GM20431 (cell line): ENCODE results near the gene GNPTG.

Experiments used
- in situ Hi-C: fragments of 300-500 bp; cut with MseI, MboI; formaldehyde crosslinking; loops from one replicate; pipeline ENCODE4 v1.15.0; 2020; ENCODE audit warnings: low sequenced_read_pairs; ENCODE audit not compliant: unreplicated experiment

GNPTG gene

DNA sequence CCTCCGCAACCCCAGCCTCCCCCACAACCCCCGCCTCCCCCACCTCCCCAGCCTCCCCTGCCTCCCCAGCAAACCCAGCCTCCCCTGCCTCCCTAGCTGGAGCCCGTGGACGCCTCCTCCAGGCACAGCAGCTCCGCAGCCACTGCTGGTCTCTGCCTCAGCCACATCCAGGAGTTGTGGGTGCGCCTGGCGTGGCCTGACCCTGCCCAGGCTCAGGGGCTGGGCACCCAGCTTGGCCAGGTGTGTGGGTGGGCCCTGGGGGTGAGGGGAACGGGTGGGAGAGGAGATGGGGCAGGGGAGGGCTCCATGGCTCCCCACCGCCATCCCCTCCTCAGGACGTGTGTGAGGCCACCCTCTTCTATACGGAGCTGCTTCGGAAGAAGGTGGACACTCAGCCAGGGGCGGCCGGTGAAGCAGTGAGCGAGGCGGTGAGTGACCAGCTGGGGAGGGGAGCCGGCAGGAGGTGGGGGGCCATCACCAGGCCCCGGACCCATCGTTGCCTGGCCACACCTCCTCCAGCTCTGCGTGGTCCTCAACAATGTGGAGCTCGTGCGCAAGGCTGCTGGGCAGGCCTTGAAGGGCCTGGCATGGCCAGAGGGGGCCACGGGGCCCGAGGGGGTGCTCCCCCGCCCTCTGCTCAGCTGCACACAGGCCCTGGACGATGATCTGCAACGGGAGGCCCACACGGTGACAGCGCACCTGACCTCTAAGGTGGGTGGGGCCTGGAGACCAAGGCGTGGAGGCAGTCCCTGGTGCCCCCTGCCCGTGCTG lies 5.9 kb upstream of the GNPTG start:
- in situ Hi-C loops = no loop called here

DNA sequence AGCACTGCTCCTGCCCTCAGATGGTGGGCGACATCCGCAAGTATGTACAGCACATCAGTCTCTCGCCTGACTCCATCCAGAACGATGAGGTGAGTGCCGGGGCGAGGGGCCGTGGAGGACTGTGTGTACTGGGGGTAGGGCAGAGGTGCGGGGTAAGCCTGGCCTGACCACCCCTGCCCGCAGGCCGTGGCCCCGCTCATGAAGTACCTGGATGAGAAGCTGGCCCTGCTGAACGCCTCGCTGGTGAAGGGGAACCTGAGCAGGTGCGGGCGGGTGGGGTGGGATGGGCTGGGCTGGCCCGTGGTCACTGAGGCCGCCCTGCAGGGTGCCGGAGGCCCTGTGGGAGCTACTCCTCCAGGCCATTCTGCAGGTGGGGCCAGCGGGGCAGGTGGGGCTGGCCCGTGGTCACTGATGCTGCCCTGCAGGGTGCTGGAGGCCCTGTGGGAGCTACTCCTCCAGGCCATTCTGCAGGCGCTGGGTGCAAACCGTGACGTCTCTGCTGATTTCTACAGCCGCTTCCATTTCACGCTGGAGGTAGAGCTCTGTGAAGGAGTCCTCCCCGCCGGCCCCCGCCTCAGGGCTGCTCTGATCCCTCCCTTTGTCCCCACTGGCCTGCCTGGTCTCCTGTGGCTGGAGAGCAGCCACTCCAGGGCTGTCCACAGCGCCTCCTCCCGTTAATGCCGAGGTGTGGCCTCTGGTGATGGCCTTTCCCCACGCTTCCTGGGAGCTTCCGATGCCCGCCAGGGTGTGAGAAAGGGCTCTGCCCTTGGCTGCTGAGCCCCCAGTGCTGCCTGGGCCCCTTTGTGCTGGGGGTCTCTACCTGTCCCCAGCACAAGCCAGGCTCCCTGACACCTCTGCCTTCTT lies 5.1 kb upstream of the GNPTG start:
- in situ Hi-C loops = no loop called here

DNA sequence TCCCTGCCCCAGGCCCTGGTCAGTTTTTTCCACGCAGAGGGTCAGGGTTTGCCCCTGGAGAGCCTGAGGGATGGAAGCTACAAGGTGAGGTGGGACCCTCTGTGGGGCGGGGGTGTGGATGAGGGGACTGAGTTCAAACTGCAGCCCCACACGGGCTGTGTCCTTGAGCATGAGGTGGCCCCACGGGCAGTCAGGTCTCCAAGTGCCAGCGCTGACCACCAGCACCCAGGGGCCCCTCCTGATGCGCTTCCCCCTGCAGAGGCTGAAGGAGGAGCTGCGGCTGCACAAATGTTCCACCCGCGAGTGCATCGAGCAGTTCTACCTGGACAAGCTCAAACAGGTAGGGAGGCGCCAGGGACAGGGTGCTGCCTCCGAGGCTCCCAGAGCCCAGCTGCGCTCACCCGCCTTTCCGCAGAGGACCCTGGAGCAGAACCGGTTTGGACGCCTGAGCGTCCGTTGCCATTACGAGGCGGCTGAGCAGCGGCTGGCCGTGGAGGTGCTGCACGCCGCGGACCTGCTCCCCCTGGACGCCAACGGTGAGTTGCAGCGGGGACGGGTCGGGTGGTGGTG lies 4.4 kb upstream of the GNPTG start:
- in situ Hi-C loops = no loop called here

DNA sequence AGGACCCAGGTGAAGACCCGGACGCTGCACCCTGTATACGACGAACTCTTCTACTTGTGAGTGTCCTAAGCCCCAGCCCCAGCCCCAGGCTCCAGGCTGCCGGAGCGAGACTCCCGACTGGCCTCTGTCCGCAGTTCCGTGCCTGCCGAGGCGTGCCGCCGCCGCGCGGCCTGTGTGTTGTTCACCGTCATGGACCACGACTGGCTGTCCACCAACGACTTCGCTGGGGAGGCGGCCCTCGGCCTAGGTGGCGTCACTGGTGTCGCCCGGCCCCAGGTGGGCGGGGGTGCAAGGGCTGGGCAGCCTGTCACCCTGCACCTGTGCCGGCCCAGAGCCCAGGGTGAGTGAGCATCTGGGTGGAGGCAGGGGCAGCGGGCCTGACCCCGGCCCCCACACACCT lies 3.8 kb upstream of the GNPTG start:
- in situ Hi-C loops = no loop called here

DNA sequence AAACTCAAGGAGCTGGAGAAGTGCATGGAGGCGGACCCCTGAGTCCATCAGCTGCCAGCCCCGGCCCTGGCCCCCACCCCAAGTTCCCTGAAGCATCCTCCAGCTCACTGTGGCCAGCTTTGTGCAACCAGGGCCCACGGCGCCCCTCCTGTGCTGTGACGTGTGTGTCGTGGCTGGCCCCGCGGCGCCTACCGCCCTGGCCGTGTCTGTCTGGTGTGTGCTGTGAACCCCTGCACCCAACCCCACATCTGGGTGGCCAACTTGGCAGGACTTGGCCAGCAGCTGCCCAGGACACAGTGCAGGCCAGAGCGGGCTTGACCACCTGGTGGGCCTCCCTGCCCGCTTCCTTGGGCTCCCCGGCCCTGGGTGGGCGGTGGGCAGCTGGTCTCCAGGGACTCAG lies 3.3 kb upstream of the GNPTG start:
- in situ Hi-C loops = no loop called here

DNA sequence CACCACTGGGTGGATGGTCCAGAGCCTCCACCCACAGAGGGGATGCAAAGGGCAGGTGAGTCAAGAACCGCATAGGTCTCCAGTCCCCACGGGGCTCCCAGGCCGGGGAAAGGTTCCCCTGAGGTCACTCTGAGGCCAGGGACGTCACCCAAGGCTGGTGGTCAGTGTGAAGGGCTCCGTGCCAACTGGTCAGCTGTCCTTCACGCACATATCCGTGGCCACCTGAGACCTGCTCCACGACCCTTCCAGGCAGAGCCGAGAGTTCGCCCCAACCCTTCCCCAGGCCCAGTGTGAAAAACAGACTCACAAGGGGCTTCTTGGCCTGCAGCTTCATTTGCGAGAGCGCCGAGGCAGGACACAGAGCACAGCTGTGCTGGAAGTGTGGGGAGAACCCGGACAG lies 2.8 kb upstream of the GNPTG start:
- in situ Hi-C loops = no loop called here

DNA sequence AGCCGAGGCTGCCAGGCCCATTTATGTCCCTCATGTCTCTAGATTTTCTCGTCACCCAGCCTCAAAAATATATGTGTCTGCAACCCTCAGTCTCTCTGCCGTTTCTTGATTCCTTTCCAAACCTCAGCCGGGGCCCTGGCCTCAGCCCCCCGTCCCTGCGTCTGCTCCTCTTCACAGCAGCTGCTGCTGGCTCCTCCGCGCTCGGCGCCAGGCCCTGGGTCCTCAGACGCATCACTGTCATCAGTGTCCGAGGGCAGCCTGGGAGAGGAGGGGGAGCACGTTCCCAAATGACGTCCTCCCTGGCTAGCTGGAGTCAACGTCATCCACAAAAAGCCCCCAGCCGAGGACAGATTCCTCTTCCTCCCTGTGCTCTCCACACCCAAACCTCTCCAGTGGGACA lies 2.4 kb upstream of the GNPTG start:
- in situ Hi-C loops = no loop called here

DNA sequence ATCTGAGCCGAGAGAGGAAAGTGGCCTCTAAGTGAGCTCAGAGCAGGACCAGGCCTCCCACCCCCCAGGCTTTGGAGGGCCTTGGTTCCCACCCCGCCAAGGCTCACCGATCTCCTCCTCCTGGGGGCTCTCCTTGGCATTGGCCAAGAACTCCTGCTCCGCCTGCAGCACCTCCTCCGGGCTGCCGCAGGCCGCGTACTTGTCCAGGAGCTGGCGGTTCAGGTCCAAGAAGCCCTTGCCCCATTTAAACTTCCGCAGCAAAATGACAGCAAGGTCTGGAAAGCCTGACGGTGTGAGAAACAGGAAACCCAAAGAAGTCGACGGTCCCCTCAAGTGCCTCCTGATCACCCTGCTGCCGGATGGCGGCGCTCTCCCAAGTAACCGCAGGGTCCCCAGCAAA lies 1.8 kb upstream of the GNPTG start:
- in situ Hi-C loops = no loop called here

DNA sequence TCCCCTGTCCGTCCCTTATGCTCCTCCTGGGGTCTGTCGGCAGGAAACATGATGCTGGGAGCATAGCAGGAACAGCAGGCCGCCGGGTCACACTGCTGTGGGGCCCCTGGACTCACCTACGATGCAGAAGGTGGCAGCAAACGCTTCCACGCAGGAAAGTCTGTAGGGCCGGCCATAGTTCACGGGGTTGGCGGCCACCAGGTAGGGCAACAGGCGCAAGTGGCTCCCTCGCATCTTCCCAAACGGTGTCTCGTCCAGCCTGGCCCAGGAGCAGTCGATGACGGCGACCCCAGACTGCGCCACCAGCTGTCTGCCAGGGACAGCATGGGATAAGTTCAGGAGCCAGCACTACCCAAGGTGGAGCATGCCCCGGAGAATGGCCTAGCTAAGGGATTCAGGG lies 1.0 kb upstream of the GNPTG start:
- in situ Hi-C loops = no loop called here

DNA sequence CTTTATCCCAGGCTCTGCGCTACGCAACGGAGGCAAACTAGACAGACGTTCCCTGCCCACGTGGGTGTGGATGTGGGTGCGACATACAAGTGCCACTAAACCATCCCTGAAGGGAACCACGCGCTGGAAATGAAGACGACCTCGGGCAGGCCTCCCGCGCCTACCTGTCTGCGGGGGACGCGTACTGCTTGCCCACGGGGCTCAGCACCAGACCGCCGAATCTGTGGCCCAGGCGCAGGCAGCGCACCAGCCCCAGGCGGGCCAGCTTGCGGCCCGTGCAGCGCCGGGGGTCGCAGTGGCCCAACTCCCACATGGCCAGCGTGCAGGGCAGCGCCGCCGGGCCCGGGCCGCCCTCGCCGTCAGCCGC lies 533 bp upstream of the GNPTG start:
- in situ Hi-C loops = no loop called here

DNA sequence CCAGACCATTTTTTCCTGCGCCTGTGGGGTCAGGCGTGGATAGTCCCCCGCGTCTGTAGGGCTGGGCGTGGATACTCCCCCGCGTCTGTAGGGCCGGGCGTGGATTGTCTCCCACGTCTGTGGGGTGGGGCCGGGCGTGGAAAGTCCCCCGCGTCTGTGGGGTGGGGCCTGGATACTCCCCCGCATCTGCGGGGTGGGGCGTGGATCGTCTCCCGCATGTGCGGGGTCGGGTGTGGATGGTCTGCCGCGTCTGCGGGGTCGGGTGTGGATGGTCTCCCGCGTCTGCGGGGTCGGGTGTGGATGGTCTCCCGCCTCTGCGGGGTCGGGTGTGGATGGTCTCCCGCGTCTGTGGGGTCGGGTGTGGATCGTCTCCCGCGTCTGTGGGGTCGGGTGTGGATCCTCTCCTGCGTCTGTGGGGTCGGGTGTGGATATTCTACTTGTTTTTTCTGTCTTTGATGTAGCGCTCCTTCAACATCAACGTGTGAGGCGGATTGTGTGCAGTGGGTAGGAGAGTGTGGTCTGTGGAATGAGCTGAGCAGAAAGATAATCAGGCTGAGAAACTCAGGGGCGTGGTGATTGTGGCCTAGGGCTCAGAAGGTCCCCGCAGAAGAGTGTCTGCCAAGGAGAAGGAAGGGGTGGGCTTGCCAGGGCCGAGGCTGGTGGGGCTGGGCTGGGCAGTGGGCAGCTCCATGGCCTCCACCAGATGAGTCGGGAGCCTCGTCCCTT lies 3.2 kb downstream of the GNPTG start:
- in situ Hi-C loops = no loop called here

DNA sequence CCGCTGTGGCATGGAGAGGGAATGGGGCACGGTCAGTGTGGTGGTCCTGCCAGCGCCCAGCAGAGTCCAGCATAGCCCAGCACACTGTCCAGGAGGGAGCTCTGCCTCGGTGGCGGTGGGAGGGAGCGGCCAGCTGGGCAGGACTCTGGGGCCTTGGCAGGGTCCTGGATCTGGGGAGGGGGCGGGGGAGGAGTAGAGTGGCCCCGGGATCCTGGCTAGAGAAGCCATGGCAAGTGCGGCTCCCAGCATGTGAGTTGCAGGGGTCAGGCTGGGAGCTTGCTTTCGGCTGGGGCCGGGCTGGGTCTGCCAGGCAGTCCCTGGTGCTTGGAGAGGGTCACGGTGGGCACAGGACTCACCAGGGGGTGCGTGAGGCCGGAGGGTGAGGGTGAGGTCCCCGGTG lies 3.9 kb downstream of the GNPTG start:
- in situ Hi-C loops = no loop called here

DNA sequence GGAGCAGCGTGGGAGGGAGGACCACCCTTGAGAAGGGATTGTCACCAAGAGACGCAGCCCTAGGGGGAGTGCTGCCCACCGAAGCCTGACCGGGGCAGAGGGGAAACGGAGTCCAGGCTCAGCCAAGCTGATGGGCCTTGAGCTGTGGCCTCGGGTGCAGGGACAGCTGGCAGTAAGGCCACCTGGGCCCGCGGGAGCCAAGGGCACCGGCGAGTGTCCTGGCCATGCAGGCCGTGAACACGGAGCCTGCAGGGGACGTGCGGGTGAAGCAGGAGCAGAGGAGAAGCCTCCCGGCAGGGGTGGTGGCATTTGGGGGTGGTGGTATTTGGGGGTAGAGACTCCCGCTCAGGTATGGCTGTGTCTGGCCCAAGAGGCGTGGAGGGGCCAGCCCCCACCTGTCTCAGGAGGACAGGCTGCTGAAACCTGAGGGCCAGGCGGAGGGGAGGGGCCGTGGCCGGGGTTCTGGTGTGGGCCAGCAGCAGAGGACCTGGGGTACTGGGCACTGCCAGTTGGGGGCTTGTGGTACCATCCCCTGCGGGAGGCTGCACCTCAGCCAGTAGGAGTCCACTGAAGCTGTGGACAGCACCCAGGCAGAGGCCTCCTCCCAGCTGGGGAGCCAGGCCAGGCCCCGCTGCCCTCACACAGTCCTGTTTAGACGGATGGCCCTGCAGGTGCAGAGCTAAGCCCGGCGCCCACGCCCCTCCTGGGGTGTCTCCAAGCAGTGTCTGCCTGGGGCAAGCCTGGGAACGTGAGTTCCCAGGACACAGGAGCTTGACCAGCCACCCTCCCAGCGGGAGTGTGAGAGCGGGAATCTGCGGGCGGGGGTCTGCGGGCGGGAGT lies 4.5 kb downstream of the GNPTG start:
- in situ Hi-C loops = no loop called here

DNA sequence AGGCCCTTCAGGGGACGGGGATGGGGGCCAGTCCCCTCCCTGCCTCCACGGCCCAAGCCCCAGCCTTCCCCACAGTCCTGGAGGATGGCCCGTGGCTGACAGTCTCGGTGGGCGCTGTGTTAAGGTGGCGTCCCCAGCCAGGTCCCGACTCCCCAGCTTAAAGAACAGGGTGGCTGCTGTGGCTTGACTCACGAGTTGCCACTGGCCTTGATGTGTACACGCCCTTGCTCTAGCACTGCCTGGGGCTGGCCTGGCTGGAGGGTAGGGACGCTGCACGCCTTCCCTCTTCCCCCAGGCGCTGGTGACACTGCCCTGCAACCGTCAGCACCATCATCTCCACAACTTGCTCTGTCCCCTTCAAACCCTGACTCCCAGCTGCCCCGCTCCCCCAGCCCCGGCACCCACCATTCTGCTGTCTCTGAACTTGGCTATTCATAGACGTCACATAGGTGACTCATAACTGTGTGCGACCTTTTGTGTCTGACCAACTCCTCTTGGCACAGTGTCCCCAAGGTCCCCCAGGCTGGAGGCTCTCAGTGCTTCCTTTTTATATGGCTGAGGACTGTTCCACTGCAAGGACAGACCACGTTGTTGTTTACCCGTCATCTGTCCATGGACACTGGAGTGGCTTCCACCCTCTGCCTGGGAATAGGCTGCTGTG lies 6.3 kb downstream of the GNPTG start:
- in situ Hi-C loops = no loop called here

DNA sequence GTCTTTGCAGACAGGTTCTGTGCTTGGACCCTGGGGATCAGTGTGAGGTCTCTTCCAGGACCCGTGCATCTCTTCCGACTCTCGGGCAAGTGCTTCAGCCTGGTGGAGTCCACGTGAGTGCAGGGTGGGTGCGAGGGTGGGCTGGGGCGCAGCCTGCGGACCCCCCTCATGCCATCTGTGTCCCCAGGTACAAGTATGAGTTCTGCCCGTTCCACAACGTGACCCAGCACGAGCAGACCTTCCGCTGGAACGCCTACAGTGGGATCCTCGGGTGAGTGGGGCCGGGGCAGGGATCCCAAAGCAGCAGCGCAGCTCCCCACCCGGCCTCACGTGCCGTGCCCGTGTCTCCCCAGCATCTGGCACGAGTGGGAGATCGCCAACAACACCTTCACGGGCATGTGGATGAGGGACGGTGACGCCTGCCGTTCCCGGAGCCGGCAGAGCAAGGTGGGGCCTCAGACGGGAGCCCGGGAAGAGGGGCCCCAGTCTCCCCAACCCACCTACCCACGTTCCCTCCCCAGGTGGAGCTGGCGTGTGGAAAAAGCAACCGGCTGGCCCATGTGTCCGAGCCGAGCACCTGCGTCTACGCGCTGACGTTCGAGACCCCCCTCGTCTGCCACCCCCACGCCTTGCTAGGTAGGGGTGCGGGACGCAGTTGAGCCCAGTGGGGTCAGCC lies 10.1 kb downstream of the GNPTG start:
- in situ Hi-C loops = no loop called here

DNA sequence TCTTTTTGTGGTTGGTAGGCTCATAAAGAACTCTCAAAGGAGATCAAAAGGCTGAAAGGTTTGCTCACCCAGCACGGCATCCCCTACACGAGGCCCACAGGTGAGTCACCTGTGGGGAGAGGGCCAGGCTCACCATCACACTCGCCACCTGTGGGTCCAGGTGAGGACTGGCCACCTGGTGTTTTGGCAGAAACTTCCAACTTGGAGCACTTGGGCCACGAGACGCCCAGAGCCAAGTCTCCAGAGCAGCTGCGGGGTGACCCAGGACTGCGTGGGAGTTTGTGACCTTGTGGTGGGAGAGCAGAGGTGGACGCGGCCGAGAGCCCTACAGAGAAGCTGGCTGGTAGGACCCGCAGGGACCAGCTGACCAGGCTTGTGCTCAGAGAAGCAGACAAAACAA lies 11.1 kb downstream of the GNPTG start:
- in situ Hi-C loops = no loop called here

DNA sequence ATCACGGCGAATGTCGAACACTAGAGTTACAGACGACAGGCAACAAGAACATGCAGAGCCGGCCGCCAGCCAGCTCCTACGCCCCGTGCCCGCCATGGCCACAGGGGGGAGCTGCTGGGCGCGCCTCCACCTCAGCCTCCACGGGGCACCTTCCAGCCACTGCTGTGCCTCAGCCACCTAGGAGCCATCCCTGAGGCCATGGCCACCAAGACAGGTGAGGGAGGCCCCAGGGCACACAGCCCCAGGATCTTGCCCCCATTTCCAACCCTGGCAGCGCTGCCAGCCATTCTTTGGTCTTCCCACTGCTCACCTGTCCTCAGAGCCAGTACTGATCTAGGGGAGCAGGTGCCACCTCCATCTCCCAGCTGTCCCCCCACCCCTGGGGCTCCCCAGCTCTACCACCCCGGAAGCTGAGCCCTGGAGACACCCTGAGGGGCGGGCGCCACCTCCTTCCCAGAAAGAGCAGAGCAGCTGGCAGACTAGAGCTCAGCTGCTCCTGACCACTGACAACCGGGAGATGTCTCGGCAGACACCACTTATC lies 11.8 kb downstream of the GNPTG start:
- in situ Hi-C loops = no loop called here

DNA sequence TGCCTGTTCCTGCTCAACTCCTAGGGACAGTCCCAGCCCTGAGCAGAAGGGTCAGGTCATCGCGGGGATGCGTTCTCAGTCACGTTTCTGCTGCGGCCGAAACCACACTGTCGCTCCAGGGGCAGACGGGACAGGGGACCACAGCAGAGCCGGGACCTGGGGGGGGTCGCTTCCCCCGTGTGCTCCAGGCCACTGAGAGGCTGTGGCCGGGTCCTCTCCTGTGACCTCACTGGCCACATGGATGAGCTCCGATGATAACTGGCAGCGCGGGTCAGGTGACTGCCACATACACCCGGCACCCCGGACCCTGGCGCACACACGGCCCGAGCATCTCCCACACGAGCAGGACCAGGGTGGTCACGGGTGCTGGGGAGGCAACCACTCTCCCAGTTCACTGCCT lies 12.8 kb downstream of the GNPTG start:
- in situ Hi-C loops = no loop called here
